OCI-LY7 (cell line): ENCODE data around the gene MERTK. TPM values are rescaled to one million over a fixed set of nuclear protein-coding genes. Genes with fewer than 3 reads are reported as not detected.

Source experiments
- BruUV-seq: library from RNA; stranded (reverse); fragments of 400-500 nt; replicated peaks from 2 replicates; lab custom pipeline; 2021; lab: Mats Ljungman, UMichigan
- CTCF ChIA-PET: fragments of 300-600 bp; sonication (Branson Sonifier 250); formaldehyde crosslinking; loops from one replicate; lab custom pipeline; 2022; ENCODE audit warnings: antibody characterized with exemption; ENCODE audit not compliant: unreplicated experiment; lab: Charles Lee
- POLR2A ChIA-PET: fragments of 300-600 bp; sonication (Branson Sonifier 250); formaldehyde crosslinking; loops from one replicate; lab custom pipeline; 2022; ENCODE audit warnings: antibody characterized with exemption; lab: Charles Lee
- DNase-seq: peaks from one replicate; pipeline ENCODE4 v3.0.0-alpha.2; 2015; ENCODE audit warnings: low spot score
- H2AFZ ChIP-seq: fragments of 200-600 bp; sonication (generic), shearing (Covaris generic); 2 replicates; pipeline ENCODE4 v1.6.1; 2014; ENCODE audit warnings: mild to moderate bottlenecking, antibody characterized with exemption, low read length, moderate library complexity
- H3K27ac ChIP-seq: fragments of 200-600 bp; sonication (generic); 2 replicates; pipeline ENCODE4 v1.5.1; 2014; ENCODE audit warnings: mixed run types, low read depth, mild to moderate bottlenecking, moderate library complexity, low read length, inconsistent platforms; ENCODE audit not compliant: poor library complexity, severe bottlenecking
- H3K36me3 ChIP-seq: fragments of 200-600 bp; sonication (generic); 2 replicates; pipeline ENCODE4 v1.6.1; 2014; ENCODE audit warnings: mild to moderate bottlenecking, antibody characterized with exemption, low read length, moderate library complexity, mixed read lengths; ENCODE audit not compliant: insufficient read depth
- H3K4me1 ChIP-seq: fragments of 200-600 bp; sonication (generic); 2 replicates; pipeline ENCODE4 v1.5.1; 2014; ENCODE audit warnings: mild to moderate bottlenecking, low read length; ENCODE audit not compliant: insufficient read depth, poor library complexity, severe bottlenecking
- H3K4me2 ChIP-seq: fragments of 200-600 bp; sonication (generic); 2 replicates; pipeline ENCODE4 v1.6.1; 2014; ENCODE audit warnings: mild to moderate bottlenecking, low read length
- H3K4me3 ChIP-seq: fragments of 200-600 bp; sonication (generic); 2 replicates; pipeline ENCODE4 v1.5.1; 2014; ENCODE audit warnings: mild to moderate bottlenecking, low read depth, low read length; ENCODE audit not compliant: poor library complexity, severe bottlenecking
- H3K79me2 ChIP-seq: fragments of 200-600 bp; sonication (generic); 2 replicates; pipeline ENCODE4 v1.6.1; 2016; ENCODE audit warnings: low read depth, mild to moderate bottlenecking, low read length, moderate library complexity, mixed read lengths; ENCODE audit not compliant: insufficient read depth
- H3K9me2 ChIP-seq: fragments of 200-600 bp; sonication (generic); 2 replicates; pipeline ENCODE4 v1.6.1; 2016; ENCODE audit warnings: mild to moderate bottlenecking, low read length, mixed read lengths; ENCODE audit not compliant: insufficient read depth
- H3K9me3 ChIP-seq: fragments of 200-600 bp; sonication (generic); 2 replicates; pipeline ENCODE4 v1.6.1; 2014; ENCODE audit warnings: mild to moderate bottlenecking, mixed run types, low read length, mixed read lengths
- H4K20me1 ChIP-seq: fragments of 200-600 bp; sonication (generic); 2 replicates; pipeline ENCODE4 v1.6.1; 2014; ENCODE audit warnings: mild to moderate bottlenecking, antibody characterized with exemption, low read length, moderate library complexity, mixed read lengths; ENCODE audit not compliant: insufficient read depth
- CTCF ChIP-seq: fragments of 200-600 bp; sonication (generic); conservative IDR thresholded peaks from 2 replicates; pipeline ENCODE4 v1.5.1; 2014; ENCODE audit warnings: mild to moderate bottlenecking, antibody characterized with exemption, low read length, moderate library complexity, mixed read lengths
- EZH2phosphoT487 ChIP-seq: fragments of 200-600 bp; sonication (generic); IDR thresholded peaks from 2 replicates; pipeline ENCODE4 v1.6.1; 2018; ENCODE audit warnings: low read depth, borderline replicate concordance, mild to moderate bottlenecking, mixed run types, antibody characterized with exemption, low read length, moderate library complexity, mixed read lengths
- intact Hi-C: fragments of 100-400 bp; cut with micrococcal nuclease; formaldehyde crosslinking; loops from one replicate; pipeline ENCODE4 v1.10.0; 2022; ENCODE audit not compliant: unreplicated experiment
- total RNA-seq, 2 experiments: library from RNA; depleted of rRNA in 1 of 2; stranded (reverse); fragments of >200 nt in 1 of 2; shearing (Covaris generic) in 1 of 2; gene quantifications; 2 replicates each; pipeline ENCODE4 v1.2.3, GENCODE V29; 2014 to 2022

Gene MERTK
- total RNA-seq, 2 experiments from 2014 or later = 0.38 TPM; not detected in 1

- no peak overlapping the region for H3K4me3 ChIP-seq
- no peak for TF ChIP-seq EZH2phosphoT487
- no peak for TF ChIP-seq CTCF
- H3K79me2 ChIP-seq = no peaks in the 10 kb centered on the region
- H3K36me3 ChIP-seq = no peaks in the 10 kb centered on the region
- intact Hi-C loops = no loop called here
- POLR2A ChIA-PET = no interaction called here
- no peaks in the 10 kb centered on the region for H3K9me2 ChIP-seq
- DNase-seq = no peak
- no peak overlapping the region for H3K4me2 ChIP-seq
- H2AFZ ChIP-seq = no peak overlapping the region
- H3K27ac ChIP-seq = no peak overlapping the region
- BruUV-seq = no TSS peak
- no peaks in the 10 kb centered on the region for H3K4me1 ChIP-seq
- CTCF ChIA-PET = no interaction called here
- H3K9me3 ChIP-seq = no peaks in the 10 kb centered on the region
- H4K20me1 ChIP-seq = no peaks in the 10 kb centered on the region; the same call in 1 of the 2 replicates
Measured at GRCh38 chr2:111947219-111947618, 48.8 kb downstream of the MERTK start.

- ChIA-PET POLR2A (no interaction called here), CTCF (no interaction called here)
- Histone ChIP-seq H3K4me1 (no peaks in the 10 kb centered on the region), H3K9me2 (no peaks in the 10 kb centered on the region), H2AFZ (no peak overlapping the region), H3K9me3 (no peaks in the 10 kb centered on the region), H3K36me3 (no peaks in the 10 kb centered on the region), H4K20me1 (no peaks in the 10 kb centered on the region), H3K79me2 (no peaks in the 10 kb centered on the region), H3K4me2 (no peak overlapping the region), H3K4me3 (no peak overlapping the region), H3K27ac (no peak overlapping the region)
- TF ChIP-seq EZH2phosphoT487 (no peak), CTCF (no peak)
- intact Hi-C loops = no loop called here
- BruUV-seq = no TSS peak
- DNase-seq = no peak
Measured at GRCh38 chr2:111948832-111949231, 50.4 kb downstream of the MERTK start.

GRCh38 chr2:111950236-111950635, 51.8 kb downstream of the MERTK start:
- Histone ChIP-seq H3K79me2 (no peaks in the 10 kb centered on the region), H3K4me2 (no peak overlapping the region), H3K36me3 (no peaks in the 10 kb centered on the region), H3K9me2 (no peaks in the 10 kb centered on the region), H4K20me1 (no peaks in the 10 kb centered on the region), H2AFZ (no peak overlapping the region), H3K9me3 (no peaks in the 10 kb centered on the region), H3K4me1 (no peaks in the 10 kb centered on the region), H3K4me3 (no peak overlapping the region), H3K27ac (no peak overlapping the region)
- no peak for DNase-seq
- TF ChIP-seq CTCF = no peak
- TF ChIP-seq EZH2phosphoT487 = no peak
- BruUV-seq = no TSS peak
- ChIA-PET CTCF (no interaction called here), POLR2A (no interaction called here)
- intact Hi-C loops = no loop called here
